Adipocyte (in vitro differentiated cells): ENCODE results near the gene ALDH1L1.

ENCODE experiments used
- DNase-seq: peaks from one replicate; pipeline ENCODE4 v3.0.0-alpha.2; 2015; ENCODE audit warnings: low read depth
- H3K27me3 ChIP-seq: replicated peaks from 2 replicates; pipeline ENCODE4 v1.7.0; 2013; ENCODE audit warnings: mild to moderate bottlenecking, low read length, moderate library complexity; ENCODE audit not compliant: control insufficient read depth, insufficient read depth
- H3K36me3 ChIP-seq: 2 replicates; pipeline ENCODE4 v1.7.0; 2013; ENCODE audit warnings: low read length, mild to moderate bottlenecking, moderate library complexity; ENCODE audit not compliant: control insufficient read depth, insufficient read depth, severe bottlenecking
- H3K4me1 ChIP-seq: 2 replicates; pipeline ENCODE4 v1.7.0; 2013; ENCODE audit warnings: mild to moderate bottlenecking, low read length, moderate library complexity; ENCODE audit not compliant: control insufficient read depth, insufficient read depth
- H3K4me3 ChIP-seq: 2 replicates; pipeline ENCODE4 v1.7.0; 2013; ENCODE audit warnings: mild to moderate bottlenecking, low read length, moderate library complexity
- H3K9ac ChIP-seq: 2 replicates; pipeline ENCODE4 v1.7.0; 2013; ENCODE audit warnings: mild to moderate bottlenecking, low read length, moderate library complexity
- H3K9me3 ChIP-seq: 2 replicates; pipeline ENCODE4 v1.7.0; 2013; ENCODE audit warnings: mild to moderate bottlenecking, low read length, moderate library complexity; ENCODE audit not compliant: control insufficient read depth

Gene ALDH1L1

GRCh38 chr3:126180477-126181397, at the start of gene ALDH1L1:
TSS of gene ALDH1L1 (minus strand) at chr3:126180586. CDS start at chr3:126160979, 19,607 bp downstream.
- Histone ChIP-seq H3K9me3 (no peaks in the 10 kb centered on the region), H3K4me3 (peak within 1 kb of the TSS; percentile 76), H3K36me3 (no peaks in the 10 kb centered on the region), H3K4me1 (peaks cover 9% of the 10 kb centered on the region), H3K9ac (peak within 1 kb of the TSS; percentile 82), H3K27me3 (peaks cover 44% of the 10 kb centered on the region)
- DNase-seq, result peak; percentile 53

DNA sequence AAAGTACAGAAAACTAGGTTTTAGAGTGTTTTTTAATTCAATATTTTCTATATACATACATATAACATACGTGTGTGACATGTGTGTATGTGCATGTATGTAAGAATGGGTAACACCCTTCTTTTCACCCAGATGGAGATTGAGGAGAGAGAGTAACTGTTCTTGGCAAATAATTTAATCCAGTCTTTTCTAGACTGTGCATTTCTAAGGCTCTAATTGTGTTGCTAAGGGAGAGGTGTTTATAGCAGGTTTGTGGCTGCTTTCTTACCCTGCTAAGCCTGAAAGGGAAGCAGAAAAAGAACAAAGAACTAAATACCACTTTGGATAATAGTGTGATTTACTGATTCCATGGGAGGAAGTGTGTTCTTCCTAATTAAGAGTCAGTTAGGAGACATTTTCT, 46.0 kb upstream of the ALDH1L1 start:
- H3K9me3 ChIP-seq, result peaks cover 22% of the 10 kb centered on the region
- no peak overlapping the region for H3K4me3 ChIP-seq
- no peak overlapping the region for H3K9ac ChIP-seq
- H3K27me3 ChIP-seq, result peaks cover 9% of the 10 kb centered on the region
- no peak for DNase-seq
- no peaks in the 10 kb centered on the region for H3K4me1 ChIP-seq
- no peaks in the 10 kb centered on the region for H3K36me3 ChIP-seq

- no peak overlapping the region for H3K9ac ChIP-seq
- peak; percentile 45 for DNase-seq
- no peaks in the 10 kb centered on the region for H3K36me3 ChIP-seq
- no peaks in the 10 kb centered on the region for H3K27me3 ChIP-seq
- H3K4me1 ChIP-seq, result peaks cover 19% of the 10 kb centered on the region
- H3K4me3 ChIP-seq, result no peak overlapping the region
- peaks cover 10% of the 10 kb centered on the region for H3K9me3 ChIP-seq
Observed at GRCh38 chr3:126216416-126216815, 36.0 kb upstream of the ALDH1L1 start.

GRCh38 chr3:126213379-126214028, 33.1 kb upstream of the ALDH1L1 start:
- peaks cover 35% of the 10 kb centered on the region for H3K4me1 ChIP-seq
- H3K9me3 ChIP-seq, result no peaks in the 10 kb centered on the region
- no peak for DNase-seq
- peak overlapping the region; percentile 74 for H3K4me3 ChIP-seq
- H3K27me3 ChIP-seq, result no peaks in the 10 kb centered on the region
- no peaks in the 10 kb centered on the region for H3K36me3 ChIP-seq
- H3K9ac ChIP-seq, result peak overlapping the region; percentile 76

DNA sequence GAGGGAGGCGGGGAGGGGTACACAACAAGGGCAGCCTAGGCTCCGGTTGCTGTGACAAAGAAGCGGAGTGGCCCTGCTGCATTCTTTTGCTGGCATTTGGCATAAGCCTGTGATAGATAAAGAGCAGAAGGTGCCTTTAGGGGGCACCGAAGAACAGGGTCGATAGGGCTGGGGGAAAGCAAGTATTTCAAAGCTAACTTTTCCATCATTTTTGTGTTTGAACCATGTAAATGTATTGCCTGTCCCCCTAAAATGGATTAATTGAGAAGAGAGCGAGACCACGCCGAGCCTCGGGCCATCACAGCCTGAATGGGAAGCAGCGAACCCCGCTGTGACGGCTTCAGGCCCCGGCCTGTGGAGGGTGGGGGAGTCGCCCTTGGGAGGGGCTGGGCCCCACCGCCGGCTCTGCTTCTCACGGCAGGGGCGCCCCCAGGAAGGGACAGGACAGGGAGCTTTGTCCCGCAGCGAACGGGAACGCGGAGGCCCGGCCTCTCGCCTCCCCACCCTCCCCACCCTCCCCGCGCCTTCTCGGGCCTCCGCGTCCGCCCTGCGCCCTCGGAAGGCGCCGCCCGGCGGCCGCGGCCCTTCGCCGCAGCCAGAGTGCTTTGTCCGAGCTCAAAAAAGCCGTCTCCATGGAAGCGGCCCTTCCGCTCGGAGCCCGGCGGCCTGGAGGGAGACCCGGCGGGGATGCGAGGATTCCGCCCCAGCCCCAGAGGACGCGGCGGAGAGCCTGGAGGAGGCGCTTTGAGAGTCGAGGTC, 32.4 kb upstream of the ALDH1L1 start:
- Histone ChIP-seq H3K4me3 (peak overlapping the region; percentile 74), H3K9ac (peak overlapping the region; percentile 76), H3K27me3 (no peaks in the 10 kb centered on the region), H3K36me3 (no peaks in the 10 kb centered on the region), H3K9me3 (no peaks in the 10 kb centered on the region), H3K4me1 (peaks cover 42% of the 10 kb centered on the region)
- DNase-seq, result peak; percentile 47

DNA sequence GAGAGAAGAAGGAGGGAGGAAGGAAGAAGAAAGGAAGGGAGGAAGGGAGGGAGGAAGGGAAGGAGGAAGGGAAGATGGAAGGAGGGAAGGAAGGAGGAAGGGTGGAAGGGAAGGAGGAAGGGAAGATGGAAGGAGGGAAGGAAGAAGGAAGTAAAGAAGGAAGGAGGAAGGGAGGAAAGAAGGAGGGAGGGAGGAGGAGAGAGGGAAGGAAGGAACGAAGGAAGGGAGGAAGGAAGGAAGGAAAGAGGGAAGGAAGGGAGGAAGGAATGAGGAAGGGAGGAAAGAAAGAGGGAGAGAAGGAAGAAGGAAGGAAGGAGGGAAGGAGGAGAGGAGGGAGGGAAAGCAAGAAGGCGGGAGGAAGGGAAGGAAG, 31.8 kb upstream of the ALDH1L1 start:
- peak overlapping the region; percentile 76 for H3K9ac ChIP-seq
- H3K4me3 ChIP-seq, result no peak overlapping the region
- peaks cover 48% of the 10 kb centered on the region for H3K4me1 ChIP-seq
- no peaks in the 10 kb centered on the region for H3K9me3 ChIP-seq
- H3K36me3 ChIP-seq, result no peaks in the 10 kb centered on the region
- no peak for DNase-seq
- H3K27me3 ChIP-seq, result no peaks in the 10 kb centered on the region

- Histone ChIP-seq H3K9me3 (no peaks in the 10 kb centered on the region), H3K9ac (no peak overlapping the region), H3K4me1 (peaks cover 49% of the 10 kb centered on the region), H3K27me3 (no peaks in the 10 kb centered on the region), H3K4me3 (no peak overlapping the region), H3K36me3 (no peaks in the 10 kb centered on the region)
- no peak for DNase-seq
Observed at GRCh38 chr3:126211569-126211968, 31.2 kb upstream of the ALDH1L1 start.

DNA sequence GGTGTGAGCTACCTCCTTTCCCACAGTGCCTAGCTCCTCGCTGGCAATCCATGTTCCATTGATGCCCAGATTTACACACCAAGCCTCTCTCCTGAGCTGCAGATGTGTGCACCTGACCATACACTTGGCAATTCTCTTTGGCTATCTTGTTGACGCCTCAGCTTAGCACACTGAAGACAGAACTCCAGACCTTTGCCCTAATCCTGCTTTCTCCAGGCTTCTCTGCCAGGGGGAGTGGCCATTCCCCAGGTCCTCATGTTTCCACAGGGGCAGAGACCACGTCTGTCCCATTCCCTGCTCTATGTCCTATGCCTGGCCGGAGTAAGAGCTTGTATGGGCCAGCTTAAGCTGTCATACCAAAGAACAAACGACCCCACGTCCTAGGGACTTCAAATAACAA, 30.2 kb upstream of the ALDH1L1 start:
- DNase-seq, result no peak
- Histone ChIP-seq H3K27me3 (no peaks in the 10 kb centered on the region), H3K4me1 (peaks cover 52% of the 10 kb centered on the region), H3K9me3 (no peaks in the 10 kb centered on the region), H3K4me3 (no peak overlapping the region), H3K36me3 (no peaks in the 10 kb centered on the region), H3K9ac (no peak overlapping the region)

- H3K27me3 ChIP-seq, result no peaks in the 10 kb centered on the region
- H3K36me3 ChIP-seq, result no peaks in the 10 kb centered on the region
- H3K9me3 ChIP-seq, result no peaks in the 10 kb centered on the region
- no peak overlapping the region for H3K4me3 ChIP-seq
- peaks cover 56% of the 10 kb centered on the region for H3K4me1 ChIP-seq
- DNase-seq, result no peak
- no peak overlapping the region for H3K9ac ChIP-seq
Observed at GRCh38 chr3:126209741-126210140, 29.4 kb upstream of the ALDH1L1 start.

DNA sequence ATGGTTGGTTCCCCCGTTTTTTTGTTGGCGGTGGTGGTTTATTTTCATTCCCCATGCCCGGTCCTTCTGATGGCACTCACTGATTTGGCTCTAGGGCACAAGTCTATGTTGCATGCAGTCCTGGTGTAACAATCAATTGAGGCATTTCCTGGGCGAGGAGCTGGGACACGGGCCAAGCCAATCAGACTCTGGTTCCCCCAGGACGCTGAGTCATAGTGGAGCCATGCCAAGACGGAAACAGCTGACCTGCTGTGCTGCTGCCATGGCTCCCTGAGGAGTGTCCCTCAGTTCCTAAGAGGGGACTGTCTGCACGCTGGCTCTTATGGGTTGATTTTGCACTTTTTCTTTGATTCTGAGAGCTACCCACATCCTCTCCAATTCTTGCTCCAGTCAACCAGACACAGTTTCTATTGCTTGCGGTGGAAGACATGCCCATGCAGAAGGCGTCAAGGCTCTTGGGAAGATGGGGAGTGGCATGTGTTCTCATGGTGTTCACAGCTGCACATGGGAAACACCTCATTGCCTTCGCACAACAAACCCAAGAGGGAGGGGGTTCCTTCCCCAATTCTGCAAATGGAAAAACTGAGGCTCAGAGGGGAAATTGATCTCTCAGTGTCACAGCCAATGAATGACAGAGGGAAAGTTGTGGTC, 28.3 kb upstream of the ALDH1L1 start:
- Histone ChIP-seq H3K9ac (no peak overlapping the region), H3K4me1 (peaks cover 55% of the 10 kb centered on the region), H3K36me3 (no peaks in the 10 kb centered on the region), H3K9me3 (no peaks in the 10 kb centered on the region), H3K4me3 (peak overlapping the region; percentile 15), H3K27me3 (no peaks in the 10 kb centered on the region)
- peak; percentile 76 for DNase-seq
